ENCODE data around the gene PTPRT. TPM values are rescaled to one million over a fixed set of nuclear protein-coding genes. Genes with fewer than 3 reads are reported as not detected.

Gene PTPRT
- total RNA-seq, 4 donors from 2014 or later = under 0.01 to 0.64 (median 0.40) TPM

DNA sequence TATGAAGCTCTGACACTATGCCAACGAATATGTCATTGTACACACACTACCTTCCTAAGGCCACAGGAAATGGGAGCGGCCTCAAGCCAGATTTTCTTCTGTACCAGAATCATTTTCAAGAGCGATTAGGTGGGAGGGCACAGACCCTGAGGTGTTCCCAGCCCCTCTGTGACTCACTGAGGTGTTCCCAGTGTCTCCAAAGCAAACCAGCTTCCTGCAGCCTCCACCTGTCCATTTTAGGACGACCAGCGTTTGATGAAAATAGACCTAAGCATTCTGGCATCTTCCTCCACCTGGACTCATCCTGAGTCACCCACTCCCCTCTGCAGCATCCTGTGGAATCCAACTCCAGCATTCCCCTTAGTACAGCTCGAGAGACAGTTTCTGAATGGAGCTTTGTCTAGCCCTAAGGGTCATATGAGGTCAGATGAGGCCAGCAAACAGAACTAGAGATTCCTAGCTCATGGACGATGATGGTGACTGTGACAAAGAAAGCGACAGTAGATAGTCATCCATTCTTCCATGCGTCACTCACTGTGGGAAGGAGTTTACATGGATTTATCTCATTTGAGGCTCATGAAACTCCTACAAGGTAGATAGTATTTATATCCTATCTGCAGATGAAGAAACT lies 203.4 kb downstream of the PTPRT start:
- H3K36me3 ChIP-seq = no peaks in the 10 kb centered on the region
- 75 to 90% methylated on average over 2 to 9 of the region's 9 CpGs for WGBS, 2 donors (ENCODE audit: low coverage in 1 of 2)
- no peaks in the 10 kb centered on the region for H3K4me1 ChIP-seq
- H3K27ac ChIP-seq = no peak overlapping the region
- intact Hi-C loops (cut with DNase I; ENCODE audit: low total_unique reads) = no loop called here
- no peaks in the 10 kb centered on the region for H3K27me3 ChIP-seq
- no peak overlapping the region for H3K4me3 ChIP-seq
- TF ChIP-seq, protein P1, sequence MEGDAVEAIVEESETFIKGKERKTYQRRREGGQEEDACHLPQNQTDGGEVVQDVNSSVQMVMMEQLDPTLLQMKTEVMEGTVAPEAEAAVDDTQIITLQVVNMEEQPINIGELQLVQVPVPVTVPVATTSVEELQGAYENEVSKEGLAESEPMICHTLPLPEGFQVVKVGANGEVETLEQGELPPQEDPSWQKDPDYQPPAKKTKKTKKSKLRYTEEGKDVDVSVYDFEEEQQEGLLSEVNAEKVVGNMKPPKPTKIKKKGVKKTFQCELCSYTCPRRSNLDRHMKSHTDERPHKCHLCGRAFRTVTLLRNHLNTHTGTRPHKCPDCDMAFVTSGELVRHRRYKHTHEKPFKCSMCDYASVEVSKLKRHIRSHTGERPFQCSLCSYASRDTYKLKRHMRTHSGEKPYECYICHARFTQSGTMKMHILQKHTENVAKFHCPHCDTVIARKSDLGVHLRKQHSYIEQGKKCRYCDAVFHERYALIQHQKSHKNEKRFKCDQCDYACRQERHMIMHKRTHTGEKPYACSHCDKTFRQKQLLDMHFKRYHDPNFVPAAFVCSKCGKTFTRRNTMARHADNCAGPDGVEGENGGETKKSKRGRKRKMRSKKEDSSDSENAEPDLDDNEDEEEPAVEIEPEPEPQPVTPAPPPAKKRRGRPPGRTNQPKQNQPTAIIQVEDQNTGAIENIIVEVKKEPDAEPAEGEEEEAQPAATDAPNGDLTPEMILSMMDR (IDR thresholded peaks at IDR 0.05) = no peak
- no peak for TF ChIP-seq POLR2A (IDR thresholded peaks at IDR 0.05)
- TF ChIP-seq POLR2AphosphoS5 (IDR thresholded peaks at IDR 0.05) = no peak
- TF ChIP-seq EP300 (IDR thresholded peaks at IDR 0.05; ENCODE audit: low read depth) = no peak
- in situ Hi-C loops (cut with MboI; ENCODE audit: low pct_ligation_motif_present in 1 of 4, low pct_unique_long_range_greater_than_20kb in 1 of 4, low sequenced_read_pairs in 3 of 4) = no loop called here
- DNase-seq = no peak
- H3K9me3 ChIP-seq = no peaks in the 10 kb centered on the region

DNA sequence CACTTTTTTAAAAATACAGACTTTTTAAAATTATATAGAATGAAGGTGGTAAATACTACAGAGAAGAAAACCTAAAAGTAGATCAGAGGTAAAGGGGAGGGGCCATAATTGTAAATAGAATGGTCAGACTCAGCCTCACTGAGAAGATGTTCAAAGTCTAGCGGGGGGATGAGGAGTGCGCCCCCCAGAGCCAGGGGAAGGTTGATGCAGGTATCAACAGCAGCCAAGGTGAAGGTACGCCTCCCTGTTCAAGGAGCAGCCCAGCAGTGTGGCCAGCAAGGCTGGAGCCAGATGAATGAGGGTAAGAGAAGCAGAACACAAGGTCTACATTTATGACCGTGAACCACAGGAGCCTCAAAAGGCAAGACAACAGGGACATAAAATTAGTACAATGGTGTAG lies 204.1 kb downstream of the PTPRT start:
- intact Hi-C loops (cut with DNase I; ENCODE audit: low total_unique reads) (no loop called here), in situ Hi-C loops (cut with MboI; ENCODE audit: low pct_ligation_motif_present in 1 of 4, low pct_unique_long_range_greater_than_20kb in 1 of 4, low sequenced_read_pairs in 3 of 4) (no loop called here)
- TF ChIP-seq, protein P1 (IDR thresholded peaks at IDR 0.05) = no peak
- TF ChIP-seq EP300 (IDR thresholded peaks at IDR 0.05; ENCODE audit: low read depth) (no peak), POLR2AphosphoS5 (IDR thresholded peaks at IDR 0.05) (no peak), POLR2A (IDR thresholded peaks at IDR 0.05) (no peak)
- Histone ChIP-seq H3K36me3 (no peaks in the 10 kb centered on the region), H3K27me3 (no peaks in the 10 kb centered on the region), H3K4me1 (no peaks in the 10 kb centered on the region), H3K9me3 (no peaks in the 10 kb centered on the region), H3K27ac (no peak overlapping the region), H3K4me3 (no peak overlapping the region)
- DNase-seq = no peak
- 77 to 92% methylated on average over 4 of the region's 4 CpGs for WGBS, 2 donors (ENCODE audit: low coverage in 1 of 2)

- Histone ChIP-seq H3K36me3 (no peaks in the 10 kb centered on the region), H3K4me3 (no peak overlapping the region), H3K27ac (no peak overlapping the region), H3K27me3 (peaks cover 9% of the 10 kb centered on the region), H3K4me1 (no peaks in the 10 kb centered on the region), H3K9me3 (no peaks in the 10 kb centered on the region)
- 68 to 70% methylated on average over 3 to 6 of the region's 6 CpGs for WGBS, 2 donors (ENCODE audit: low coverage in 1 of 2)
- intact Hi-C loops (cut with DNase I; ENCODE audit: low total_unique reads) (no loop called here), in situ Hi-C loops (cut with MboI; ENCODE audit: low pct_ligation_motif_present in 1 of 4, low pct_unique_long_range_greater_than_20kb in 1 of 4, low sequenced_read_pairs in 3 of 4) (no loop called here)
- TF ChIP-seq POLR2A (IDR thresholded peaks at IDR 0.05) = no peak
- TF ChIP-seq POLR2AphosphoS5 (IDR thresholded peaks at IDR 0.05) = no peak
- no peak for TF ChIP-seq EP300 (IDR thresholded peaks at IDR 0.05; ENCODE audit: low read depth)
- TF ChIP-seq, protein P1 (IDR thresholded peaks at IDR 0.05) = no peak
- DNase-seq = no peak
These were observed 207.5 kb downstream of the PTPRT start for GRCh38 chr20:42982218-42982617.

- no peak for DNase-seq
- Histone ChIP-seq H3K36me3 (no peaks in the 10 kb centered on the region), H3K4me1 (no peaks in the 10 kb centered on the region), H3K27ac (no peak overlapping the region), H3K9me3 (no peaks in the 10 kb centered on the region), H3K4me3 (no peak overlapping the region), H3K27me3 (peaks cover 9% of the 10 kb centered on the region)
- TF ChIP-seq, protein P1 (IDR thresholded peaks at IDR 0.05) = no peak
- no peak for TF ChIP-seq EP300 (IDR thresholded peaks at IDR 0.05; ENCODE audit: low read depth)
- no peak for TF ChIP-seq POLR2AphosphoS5 (IDR thresholded peaks at IDR 0.05)
- TF ChIP-seq POLR2A (IDR thresholded peaks at IDR 0.05) = no peak
- intact Hi-C loops (cut with DNase I; ENCODE audit: low total_unique reads) = no loop called here
- in situ Hi-C loops (cut with MboI; ENCODE audit: low pct_ligation_motif_present in 1 of 4, low pct_unique_long_range_greater_than_20kb in 1 of 4, low sequenced_read_pairs in 3 of 4) = no loop called here
- 41% methylated on average over 2 of the region's 2 CpGs; no CpG with 5 or more reads in 1 of the 2 donors for WGBS, 2 donors (ENCODE audit: low coverage in 1 of 2)
These were observed 208.5 kb downstream of the PTPRT start for GRCh38 chr20:42981253-42981652.

All from transverse colon (tissue), 4 donors.